K562 (cell line): ENCODE measurements around the gene DNASE1L3. TPM values are rescaled to one million over a fixed set of nuclear protein-coding genes. Genes with fewer than 3 reads are reported as not detected.

Experiments used
- ATAC-seq: fragments of 200-7000 bp; cut with Tn5 transposase; 3 replicates; pipeline ENCODE4 v1.9.1; 2020; ENCODE audit warnings: moderate library complexity
- BruUV-seq: library from RNA; stranded (reverse); fragments of 400-500 nt; replicated peaks from 2 replicates; lab custom pipeline; 2021; lab: Mats Ljungman, UMichigan
- CTCF ChIA-PET: fragments of 300-600 bp; formaldehyde crosslinking; extraction: SDS; loops from one replicate; lab custom pipeline; 2021; ENCODE audit warnings: low intra/inter-chr PET ratio; lab: Yijun Ruan, JAX
- POLR2A ChIA-PET: fragments of 300-600, 350-650 bp; sonication (Branson Sonifier 250); formaldehyde crosslinking; extraction: SDS; loops from one replicate; lab custom pipeline; 2021; ENCODE audit warnings: antibody characterized with exemption, inconsistent platforms; lab: Yijun Ruan, JAX
- DNase-seq, 4 experiments: peaks; one replicate each; pipeline versions ENCODE4 v3.0.0 to v3.0.0-alpha.2; 2011 to 2018; ENCODE audit warnings: low spot score in 3 of 4, mixed read lengths in 3 of 4; ENCODE audit errors: extremely low read depth in 1 of 4
- FAIRE-seq: peaks from 2 replicates; lab custom pipeline; 2011; peaks lifted over from hg19 to GRCh38; lab: Jason Lieb, UNC
- H2AFZ ChIP-seq: 2 replicates; pipeline ENCODE4 v1.6.0; 2011; ENCODE audit warnings: low read depth, low read length, control low read depth, inconsistent platforms
- H3K27ac ChIP-seq: fragments of 200-600 bp; 3 replicates; pipeline ENCODE4 v1.8.0; 2011; ENCODE audit warnings: low read depth, mild to moderate bottlenecking, control low read depth, inconsistent platforms, low read length, moderate library complexity, mixed read lengths; ENCODE audit errors: extremely low read depth
- H3K27me3 ChIP-seq, 2 experiments: fragments of 300-600 bp in 1 of 2; 2 replicates in 1 of 2; 3 replicates in 1 of 2; pipeline versions ENCODE4 v1.6.0 to v1.8.0; 2011; ENCODE audit warnings: inconsistent platforms in 2 of 2, low read length in 2 of 2, mild to moderate bottlenecking in 1 of 2, mixed read lengths in 1 of 2, moderate library complexity in 1 of 2; ENCODE audit not compliant: control insufficient read depth in 2 of 2, insufficient read depth in 2 of 2
- H3K36me3 ChIP-seq: fragments of 300-600 bp; 3 replicates; pipeline ENCODE4 v1.8.0; 2011; ENCODE audit warnings: mild to moderate bottlenecking, low read length, inconsistent platforms; ENCODE audit not compliant: control insufficient read depth, insufficient read depth
- H3K4me1 ChIP-seq, 2 experiments: fragments of 200-600 bp in 1 of 2; replicated peaks in 1 of 2; 2 replicates in 1 of 2; 3 replicates in 1 of 2; pipeline versions ENCODE4 v1.5.1 to v1.8.0; 2011; ENCODE audit warnings: inconsistent platforms in 2 of 2, low read length in 2 of 2, mild to moderate bottlenecking in 1 of 2, mixed read lengths in 1 of 2, moderate library complexity in 1 of 2; ENCODE audit not compliant: control insufficient read depth in 2 of 2, insufficient read depth in 2 of 2
- H3K4me2 ChIP-seq: 2 replicates; pipeline ENCODE4 v1.6.1; 2011; ENCODE audit warnings: low read length, control low read depth, inconsistent platforms, mixed read lengths; ENCODE audit not compliant: insufficient read depth
- H3K4me3 ChIP-seq: fragments of 200-600 bp; sonication (generic), shearing (Covaris generic); 2 replicates; pipeline ENCODE4 v1.5.1; 2016; ENCODE audit warnings: control low read depth, inconsistent platforms
- H3K79me2 ChIP-seq: fragments of 200-600 bp; 3 replicates; pipeline ENCODE4 v1.8.0; 2011; ENCODE audit warnings: low read length, inconsistent platforms; ENCODE audit not compliant: control insufficient read depth, insufficient read depth
- H3K9ac ChIP-seq, 2 experiments: 2 replicates each; pipeline versions ENCODE4 v1.6.0 to v1.6.1; 2011; ENCODE audit warnings: low read depth in 2 of 2, low read length in 2 of 2, control low read depth in 1 of 2, inconsistent platforms in 1 of 2, mild to moderate bottlenecking in 1 of 2, mixed read lengths in 1 of 2; ENCODE audit not compliant: insufficient read depth in 1 of 2
- H3K9me1 ChIP-seq: one replicate; pipeline ENCODE4 v1.6.0; 2011; ENCODE audit warnings: inconsistent platforms, mild to moderate bottlenecking, low read length, moderate library complexity; ENCODE audit not compliant: control insufficient read depth, insufficient read depth
- H3K9me3 ChIP-seq: replicated peaks from 2 replicates; pipeline ENCODE4 v1.5.1; 2011; ENCODE audit warnings: low read depth, low read length, inconsistent platforms; ENCODE audit not compliant: control insufficient read depth, insufficient read depth
- H4K20me1 ChIP-seq: replicated peaks from 2 replicates; pipeline ENCODE4 v1.6.1; 2011; ENCODE audit warnings: low read length, inconsistent platforms, mixed read lengths; ENCODE audit not compliant: control insufficient read depth, insufficient read depth
- BDP1 ChIP-seq: IDR thresholded peaks from 3 replicates; pipeline ENCODE4 v1.6.1; 2011; ENCODE audit not compliant: insufficient read length, insufficient read depth
- COPS2 ChIP-seq: fragments of 450-650 bp; conservative IDR thresholded peaks from 2 replicates; pipeline ENCODE4 v1.6.1; 2016; ENCODE audit warnings: mild to moderate bottlenecking, moderate library complexity
- IRF2 ChIP-seq: sonication (generic); formaldehyde crosslinking; IDR thresholded peaks from 2 replicates; pipeline ENCODE4 v1.8.1; 2022; ENCODE audit warnings: mild to moderate bottlenecking, missing genetic modification reagents
- LEF1 ChIP-seq: fragments of 450-650 bp; IDR thresholded peaks from 2 replicates; pipeline ENCODE4 v1.6.1; 2016; ENCODE audit warnings: mild to moderate bottlenecking
- MED1 ChIP-seq: sonication (generic); formaldehyde crosslinking; IDR thresholded peaks from 2 replicates; pipeline ENCODE4 v1.8.1; 2023; ENCODE audit warnings: missing genetic modification reagents, borderline replicate concordance
- MGA ChIP-seq: fragments of 450-650 bp; IDR thresholded peaks from 2 replicates; pipeline ENCODE4 v1.6.1; 2016; ENCODE audit warnings: mild to moderate bottlenecking, moderate library complexity
- ZBTB9 ChIP-seq: fragments of 450-650 bp; formaldehyde crosslinking; IDR thresholded peaks from 2 replicates; pipeline ENCODE4 v1.4.0; 2020; ENCODE audit warnings: mild to moderate bottlenecking, moderate library complexity
- ZNF143 ChIP-seq: sonication (generic); formaldehyde crosslinking; IDR thresholded peaks from 2 replicates; pipeline ENCODE4 v1.9.0; 2022; ENCODE audit warnings: mild to moderate bottlenecking, missing genetic modification reagents
- ZNF184 ChIP-seq: sonication (generic); formaldehyde crosslinking; IDR thresholded peaks from 2 replicates; pipeline ENCODE4 v1.5.0; 2020; ENCODE audit warnings: missing genetic modification reagents
- ZNF41 ChIP-seq: fragments of 250-450 bp; sonication (Bioruptor Pico); conservative IDR thresholded peaks from 2 replicates; pipeline ENCODE4 v1.4.0; 2020; ENCODE audit warnings: mild to moderate bottlenecking
- ZNF431 ChIP-seq: sonication (generic); formaldehyde crosslinking; IDR thresholded peaks from 2 replicates; pipeline ENCODE4 v1.8.0; 2022; ENCODE audit warnings: mild to moderate bottlenecking, missing genetic modification reagents
- WGBS: fragments of 100-300 bp; shearing (Covaris generic); methylation state at CpG from one replicate; pipeline ENCODE4 v1.1.6; 2016; ENCODE audit warnings: low coverage, mixed read lengths; ENCODE audit not compliant: insufficient coverage; ENCODE audit errors: missing lambda C conversion rate; 5-methylcytosine and 5-hydroxymethylcytosine counted together
- in situ Hi-C: fragments of 300-500 bp; cut with MboI; formaldehyde crosslinking; loops from 4 replicates; pipeline ENCODE4 v1.15.0; 2018; ENCODE audit warnings: inconsistent platforms, mixed read lengths
- intact Hi-C: fragments of 100-400 bp; cut with micrococcal nuclease; formaldehyde crosslinking; loops from 2 replicates; pipeline ENCODE4 v1.14.2; 2022
- polyA plus RNA-seq, 8 experiments: library from polyadenylated mRNA; depleted of rRNA in 4 of 8; stranded (reverse) in 5 of 8; unstranded in 3 of 8; fragments of >200 nt; fragmentation: Nextera tagmentation in 2 of 8; fragmentation: Illumina TruSeq in 1 of 8; extraction: Ambion mirVana in 2 of 8; extraction: Trizol in 1 of 8; gene quantifications; 2 replicates each; pipeline versions ENCODE4 v1.2.1 to v1.2.3, GENCODE V29; 2011 to 2014; ENCODE audit warnings: inconsistent platforms in 1 of 8, missing spikeins in 1 of 8
- total RNA-seq, 7 experiments: library from RNA; depleted of rRNA in 6 of 7; stranded (reverse); fragments of >200 nt in 6 of 7; fragmentation: Illumina TruSeq in 2 of 7; extraction: Trizol in 2 of 7; gene quantifications; 2 replicates each; pipeline versions ENCODE4 v1.2.1 to v1.2.3, GENCODE V29; 2011 to 2021; ENCODE audit warnings: low replicate concordance in 1 of 7

Gene DNASE1L3
- total and polyA plus RNA-seq, 9 of the 15 experiments (the other 6 are each of a cell fraction or from before 2014, with no cell fraction given) = 0.06 TPM; not detected in 8

- ChIA-PET CTCF (no interaction called here), POLR2A (interaction anchor here (0.7 kb wide), 1 partner anchor 216 kb away, joined by 3 read pairs; no protein-coding TSS in a partner anchor)
- ATAC-seq = no peak
- H4K20me1 ChIP-seq = no peaks in the 10 kb centered on the region
- H2AFZ ChIP-seq = no peak overlapping the region
- H3K9me3 ChIP-seq = no peaks in the 10 kb centered on the region
- in situ Hi-C loops = loop anchor here (5.0 to 10.0 kb wide), 3 partner anchors 122 to 350 kb away; partner anchors contain the start of genes ACOX2, HTD2 and RPP14
- DNase-seq = no peak
- no peak for FAIRE-seq
- H3K4me2 ChIP-seq = no peak overlapping the region
- intact Hi-C loops = loop anchor here (5.0 kb wide), 1 partner anchor 347 kb away; no protein-coding TSS in a partner anchor
- no peak overlapping the region for H3K9ac ChIP-seq
- no peaks in the 10 kb centered on the region for H3K9me1 ChIP-seq
- TF ChIP-seq ZNF431 (CRISPR knock-in tag) = no peak
- no peak for TF ChIP-seq IRF2 (CRISPR knock-in tag)
- no peak for TF ChIP-seq BDP1
- TF ChIP-seq LEF1 = no peak
- TF ChIP-seq ZNF41 (CRISPR knock-in tag) = no peak
- TF ChIP-seq MED1 = no peak
- no peak for TF ChIP-seq ZBTB9
- no peak for TF ChIP-seq ZNF184
- no peak for TF ChIP-seq ZNF143
- TF ChIP-seq COPS2 = no peak
- no peak for TF ChIP-seq MGA
- TF ChIP-seq, all 486 proteins: peak for 0
- H3K79me2 ChIP-seq = no peaks in the 10 kb centered on the region
- H3K36me3 ChIP-seq = no peaks in the 10 kb centered on the region
- H3K4me1 ChIP-seq = peaks cover 4 to 13% of the 10 kb centered on the region in 2 experiments
- no TSS peak for BruUV-seq
- H3K27ac ChIP-seq = no peak overlapping the region
- no peaks in the 10 kb centered on the region for H3K27me3 ChIP-seq
- H3K4me3 ChIP-seq = no peak overlapping the region
- WGBS = 40% methylated on average over 6 of the region's 7 CpGs
These were observed 25.8 kb downstream of the DNASE1L3 start for GRCh38 chr3:58184982-58185360.
